Activated CD8-positive, alpha-beta T cell treated with anti-CD3 and anti-CD28 coated beads, Interleukin-2, amount 10 ng/mL, durations not matched to agents 7 days and 5 days (primary cell): Measurements from ENCODE around the gene ZNF502. TPM values are rescaled to one million over a fixed set of nuclear protein-coding genes. Genes with fewer than 3 reads are reported as not detected.

Experiments
- ATAC-seq: fragments of 150-1000 bp; cut with Tn5 transposase; one replicate; pipeline ENCODE4 v1.10.0; 2021; ENCODE audit warnings: moderate library complexity
- CTCF ChIA-PET: fragments of 350-600 bp; sonication (Branson Sonifier 250); formaldehyde crosslinking; loops from one replicate; lab custom pipeline; 2021; ENCODE audit warnings: antibody characterized with exemption; lab: Charles Lee
- POLR2A ChIA-PET: fragments of 350-600 bp; sonication (Branson Sonifier 250); formaldehyde crosslinking; loops from one replicate; lab custom pipeline; 2021; ENCODE audit warnings: antibody characterized with exemption; lab: Charles Lee
- DNase-seq: peaks from one replicate; pipeline ENCODE4 v3.0.0-alpha.2; 2020
- H3K27ac Mint-ChIP-seq: one replicate; pipeline ENCODE4 v1.8.0; 2021; ENCODE audit warnings: mild to moderate bottlenecking, mixed read lengths
- H3K27me3 Mint-ChIP-seq: one replicate; pipeline ENCODE4 v1.8.0; 2021; ENCODE audit warnings: low read depth, mixed read lengths
- H3K36me3 Mint-ChIP-seq: one replicate; pipeline ENCODE4 v1.8.0; 2021; ENCODE audit warnings: low read depth, mixed read lengths
- H3K4me1 Mint-ChIP-seq: one replicate; pipeline ENCODE4 v1.8.0; 2021; ENCODE audit warnings: low read depth, mixed read lengths
- H3K4me3 Mint-ChIP-seq: one replicate; pipeline ENCODE4 v1.8.0; 2021; ENCODE audit warnings: mild to moderate bottlenecking, mixed read lengths
- H3K9me3 Mint-ChIP-seq: one replicate; pipeline ENCODE4 v1.8.0; 2022; ENCODE audit warnings: mixed read lengths; ENCODE audit not compliant: insufficient read depth
- total RNA-seq, 2 experiments: library from RNA; stranded (reverse); gene quantifications; one replicate each; pipeline ENCODE4 v1.2.3, GENCODE V29; 2021

Gene ZNF502
- total RNA-seq, 2 experiments from 2014 or later: 2.4 to 4.0 TPM

- Mint-ChIP-seq H3K9me3 (peaks cover 34% of the 10 kb centered on the region), H3K4me3 (no peak overlapping the region), H3K27ac (no peak overlapping the region), H3K27me3 (no peaks in the 10 kb centered on the region), H3K4me1 (no peaks in the 10 kb centered on the region), H3K36me3 (peaks cover 87% of the 10 kb centered on the region)
- ChIA-PET POLR2A (interaction anchor here (1.1 to 1.4 kb wide), 2 partner anchors 10 to 11 kb away, joined by 4 read pairs; partner anchors contain the start of genes KIAA1143 and KIF15), CTCF (interaction anchor here (0.9 kb wide), 1 partner anchor 11 kb away, joined by 3 read pairs; the partner anchor contains the start of genes KIAA1143 and KIF15)
- DNase-seq (no peak), ATAC-seq (no peak)
Observed at GRCh38 chr3:44772099-44772442, 59.6 kb downstream of the ZNF502 start.

Other genes starting within 250 kb of the ZNF502 start
- gene ZNF445, start 235.0 kb upstream of the ZNF502 start, total RNA-seq: 10 to 100 TPM; 25.6 to 26.7 TPM
- gene ZKSCAN7, start 157.5 kb upstream of the ZNF502 start, total RNA-seq: 1 to 10 TPM; 2.4 to 2.9 TPM
- under 1 TPM; 0.55 to 0.83 TPM for gene ZNF660, start 127.7 kb upstream of the ZNF502 start, total RNA-seq
- gene ZNF197, start 87.6 kb upstream of the ZNF502 start, total RNA-seq: 10 to 100 TPM; 14.9 to 15.6 TPM
- 1 to 10 TPM; 3.7 to 7.6 TPM for gene ZNF35, start 63.9 kb upstream of the ZNF502 start, total RNA-seq
- 1 to 10 TPM; 2.9 to 3.6 TPM for gene ZNF501, start 17.0 kb downstream of the ZNF502 start, total RNA-seq
- 10 to 100 TPM; 38.7 to 39.8 TPM for gene KIAA1143, start 49.0 kb downstream of the ZNF502 start, total RNA-seq
- gene KIF15, start 49.1 kb downstream of the ZNF502 start, total RNA-seq: 10 to 100 TPM; 62.2 to 66.4 TPM
- gene TMEM42, start 149.3 kb downstream of the ZNF502 start, total RNA-seq: 1 to 10 TPM; 8.4 TPM
- gene TGM4, start 161.9 kb downstream of the ZNF502 start, total RNA-seq: not detected